ENCODE measurements around the gene RHBDD3. TPM values are rescaled to one million over a fixed set of nuclear protein-coding genes. Genes with fewer than 3 reads are reported as not detected.

RHBDD3 gene
- total and polyA plus RNA-seq, 2 of the 8 experiments (the other 6 are each of a cell fraction or from before 2014, with no cell fraction given) = 72.1 to 117 TPM

- no peak overlapping the region for H3K27ac ChIP-seq (ENCODE audit: low read depth, low read length)
- ChIA-PET POLR2A (ENCODE audit: partially characterized antibody) (interaction anchor here (0.9 to 21.4 kb wide), 5 partner anchors 8 to 204 kb away, joined by 4 to 436 read pairs (median 11); partner anchors contain the start of gene EMID1), CTCF (ENCODE audit: partially characterized antibody) (interaction anchor here (0.7 to 4.4 kb wide), 2 partner anchors 20 to 374 kb away, joined by 3 to 17 read pairs; no protein-coding TSS in a partner anchor)
- no peak overlapping the region for H2BK12ac ChIP-seq (ENCODE audit: low read depth, low read length)
- H3K23ac ChIP-seq (ENCODE audit: insufficient read length) = no peak overlapping the region
- no peak overlapping the region for H3K14ac ChIP-seq (ENCODE audit: insufficient read length)
- peaks cover 9% of the 10 kb centered on the region for H3K79me1 ChIP-seq (ENCODE audit: low read depth, low read length)
- H2BK120ac ChIP-seq (replicated peaks; ENCODE audit: low read depth, low read length) = no peak overlapping the region
- no peak overlapping the region for H2AK5ac ChIP-seq (ENCODE audit: low read depth, low read length)
- H2BK20ac ChIP-seq (ENCODE audit: low read length) = no peak overlapping the region
- H3K4me1 ChIP-seq (replicated peaks in 1 of 4; ENCODE audit: control insufficient read depth in 3 of 4, insufficient read depth in 4 of 4, low read length in 3 of 4) = peaks cover 6 to 19% (median 9%) of the 10 kb centered on the region in 4 experiments; a peak in 6 of 7 replicates
- H3K9me3 ChIP-seq (ENCODE audit: insufficient read depth in 2 of 2, low read depth in 1 of 2, low read length in 1 of 2) = no peaks in the 10 kb centered on the region
- no peak for DNase-seq (ENCODE audit: low read depth in 1 of 2, low spot score in 2 of 2)
- H3K56ac ChIP-seq (replicated peaks; ENCODE audit: insufficient read length, low read depth, low read length) = no peak overlapping the region
- 95% methylated on average over 3 of the region's 4 CpGs; no CpG with 5 or more reads in 1 of the 2 experiments for WGBS, 2 experiments (ENCODE audit: extremely low coverage in 1 of 2, insufficient coverage in 1 of 2, insufficient read length in 1 of 2, insufficient replicate concordance in 2 of 2, low coverage in 1 of 2, low lambda C conversion rate in 2 of 2, missing lambda C conversion rate in 1 of 2)
- peaks cover 17 to 19% of the 10 kb centered on the region in 2 experiments for H4K20me1 ChIP-seq (replicated peaks in 1 of 2; ENCODE audit: control insufficient read depth in 1 of 2, insufficient read depth in 2 of 2, low read length in 2 of 2)
- 0 out of 7 replicates have a peak overlapping the region, but pooled peaks of 1 of the 4 experiments have one; percentile 11 for H3K9ac ChIP-seq (replicated peaks in 1 of 4; ENCODE audit: extremely low read depth in 1 of 4, low read depth in 3 of 4, low read length in 3 of 4)
- no peak overlapping the region for H4K5ac ChIP-seq (ENCODE audit: insufficient read length, low read depth, low read length)
- H3K36me3 ChIP-seq (ENCODE audit: control insufficient read depth in 2 of 4, insufficient read depth in 4 of 4, low read length in 3 of 4) = peaks cover 7 to 44% (median 16%) of the 10 kb centered on the region in 4 experiments
- peaks cover 24 to 46% of the 10 kb centered on the region in 2 experiments for H3K79me2 ChIP-seq (ENCODE audit: control insufficient read depth in 1 of 2, insufficient read depth in 2 of 2, low read length in 2 of 2)
- H2BK5ac ChIP-seq (ENCODE audit: low read depth, low read length) = no peak overlapping the region; the same call in 1 of the 2 replicates
- no peak overlapping the region for H2AFZ ChIP-seq (ENCODE audit: low read length)
- H4K8ac ChIP-seq (ENCODE audit: extremely low read depth, insufficient read depth, low read length) = peak overlapping the region; percentile 31; the same call in 1 of the 2 replicates
- peak overlapping the region; percentile 34 to 73; a peak in 2 of 4 replicates for H3K4me2 ChIP-seq (ENCODE audit: insufficient read depth in 1 of 2, low read depth in 2 of 2, low read length in 2 of 2)
- H3K4ac ChIP-seq (replicated peaks; ENCODE audit: insufficient read length, low read depth, low read length) = no peak overlapping the region
- no peak overlapping the region for H2BK15ac ChIP-seq (ENCODE audit: low read length)
- H3K23me2 ChIP-seq (ENCODE audit: low read depth, low read length) = peaks cover 18% of the 10 kb centered on the region
- no peak overlapping the region for H3K4me3 ChIP-seq (ENCODE audit: extremely low read depth in 1 of 4, insufficient read depth in 2 of 4, low read depth in 3 of 4, low read length in 4 of 4)
- peak overlapping the region; percentile 5 for H4K91ac ChIP-seq (replicated peaks; ENCODE audit: insufficient read length, low read length)
- FAIRE-seq = no peak
- no peak overlapping the region for H3K18ac ChIP-seq (ENCODE audit: extremely low read depth, low read length)
- no peaks in the 10 kb centered on the region for H3K27me3 ChIP-seq (replicated peaks in 1 of 4; ENCODE audit: control insufficient read depth in 3 of 4, extremely low read depth in 1 of 4, insufficient read depth in 3 of 4, low read length in 3 of 4)
- TF ChIP-seq CTCF (IDR thresholded peaks at IDR 0.05; ENCODE audit: control extremely low read depth in 1 of 3, insufficient read depth in 1 of 3, low read depth in 1 of 3, low read length in 3 of 3) (no peak), POLR2A (IDR thresholded peaks at IDR 0.05; ENCODE audit: control extremely low read depth in 1 of 2, low read depth in 2 of 2, low read length in 2 of 2) (no peak), CBX5 (IDR thresholded peaks at IDR 0.05; ENCODE audit: low read depth, low read length) (no peak), CBX8 (IDR thresholded peaks at IDR 0.05; ENCODE audit: borderline replicate concordance, low read depth, low read length) (no peak), RFX5 (IDR thresholded peaks at IDR 0.05; ENCODE audit: borderline replicate concordance, low read depth, low read length) (no peak)
Observed at GRCh38 chr22:29265929-29266328, 1.9 kb downstream of the RHBDD3 start.
